HFF-Myc (cell line): Measurements from ENCODE around the gene CCDC80.

ENCODE experiments used
- DNase-seq: peaks from one replicate; pipeline ENCODE4 v3.0.0-alpha.2; 2011; ENCODE audit warnings: low read depth; ENCODE audit errors: extremely low read depth
- H3K4me3 ChIP-seq: replicated peaks from 2 replicates; pipeline ENCODE4 v1.5.1; 2011; ENCODE audit warnings: low read depth, mild to moderate bottlenecking, control low read depth, low read length
- CTCF ChIP-seq: IDR thresholded peaks from 2 replicates; pipeline ENCODE4 v1.5.1; 2012; ENCODE audit warnings: mild to moderate bottlenecking, low read depth, low read length, control low read depth; ENCODE audit errors: missing control alignments

CCDC80 gene

GRCh38 chr3:112656043-112656442 lies 15.1 kb upstream of the CCDC80 start:
- no peak for DNase-seq
- no peak overlapping the region for H3K4me3 ChIP-seq
- no peak for TF ChIP-seq CTCF

GRCh38 chr3:112654979-112655378 lies 14.0 kb upstream of the CCDC80 start:
- no peak overlapping the region for H3K4me3 ChIP-seq
- no peak for DNase-seq
- no peak for TF ChIP-seq CTCF

GRCh38 chr3:112654492-112654891 lies 13.5 kb upstream of the CCDC80 start:
- H3K4me3 ChIP-seq: no peak overlapping the region
- TF ChIP-seq CTCF: no peak
- DNase-seq: no peak

GRCh38 chr3:112653881-112654300 lies 12.9 kb upstream of the CCDC80 start:
- H3K4me3 ChIP-seq: no peak overlapping the region
- DNase-seq: no peak
- no peak for TF ChIP-seq CTCF

GRCh38 chr3:112653209-112653871 lies 12.4 kb upstream of the CCDC80 start:
- no peak for DNase-seq
- H3K4me3 ChIP-seq: no peak overlapping the region
- TF ChIP-seq CTCF: no peak

GRCh38 chr3:112651516-112651915 lies 10.6 kb upstream of the CCDC80 start:
- no peak for DNase-seq
- no peak for TF ChIP-seq CTCF
- H3K4me3 ChIP-seq: no peak overlapping the region

- TF ChIP-seq CTCF: no peak
- DNase-seq: no peak
- no peak overlapping the region for H3K4me3 ChIP-seq
These were observed 10.1 kb upstream of the CCDC80 start for GRCh38 chr3:112651071-112651470.
